HPDE6-E6E7 (cell line): ENCODE results near the gene RALGAPA2.

Experiments used
- DNase-seq: peaks from one replicate; pipeline ENCODE4 v3.0.0; 2011; ENCODE audit warnings: missing footprints; ENCODE audit errors: extremely low spot score

The RALGAPA2 gene

DNA sequence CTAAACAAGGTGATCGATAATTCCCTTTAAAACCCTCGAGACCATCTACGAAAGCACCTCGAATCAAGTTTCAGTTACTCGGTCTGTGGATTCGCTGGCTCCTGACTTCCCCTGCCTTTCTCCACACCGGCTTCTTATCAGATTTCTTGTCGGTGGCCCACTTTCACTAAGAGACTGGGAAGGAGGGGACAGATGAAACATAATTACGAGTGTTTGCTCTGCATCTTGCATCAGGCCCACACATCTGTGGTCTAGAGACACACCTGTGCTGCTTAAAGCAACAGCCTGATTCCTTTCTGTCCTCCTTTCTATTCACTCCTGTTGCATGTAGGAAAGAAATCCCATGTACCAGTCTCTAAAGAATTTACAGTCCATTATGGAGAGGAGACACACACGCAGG, 306.8 kb downstream of the RALGAPA2 start:
- DNase-seq = no peak

DNA sequence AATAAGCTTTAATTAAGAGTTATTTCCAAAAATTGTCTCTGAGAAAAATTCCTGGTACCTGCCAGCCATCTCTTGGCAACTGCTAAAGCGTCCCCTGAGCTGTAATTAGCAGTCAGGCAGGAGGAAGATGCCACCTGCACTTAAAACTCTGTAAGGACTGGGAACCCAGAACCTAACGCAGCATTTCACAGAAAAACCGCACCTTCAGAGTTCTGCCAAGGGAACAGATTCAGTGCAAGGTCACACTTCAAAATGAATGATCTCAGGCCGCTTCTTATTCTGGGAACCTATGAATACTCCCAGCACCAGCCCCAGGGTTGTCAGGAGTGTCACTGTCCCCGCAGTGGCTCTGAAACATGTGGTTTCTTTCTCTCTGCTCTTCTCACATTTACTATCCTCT, 307.8 kb downstream of the RALGAPA2 start:
- DNase-seq = no peak

DNA sequence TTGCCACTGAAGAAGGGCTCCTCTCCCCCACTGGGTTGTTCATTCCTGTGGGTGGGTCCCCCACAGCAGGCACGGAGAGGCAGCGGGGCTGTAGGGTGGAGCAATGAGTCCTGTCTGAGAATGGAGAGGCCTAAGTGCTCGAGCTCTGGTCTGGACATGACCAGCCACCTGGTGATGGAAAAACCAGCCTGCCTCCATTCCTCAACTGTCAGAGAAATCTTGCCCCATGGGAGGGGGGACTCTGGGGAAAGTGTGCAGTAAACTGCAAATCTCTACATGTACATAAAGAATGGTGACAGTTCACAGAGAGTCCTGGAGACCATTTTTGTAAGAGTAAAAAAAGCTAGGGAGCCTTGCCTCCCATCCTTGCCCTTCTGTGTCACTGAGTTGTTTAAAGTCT, 310.5 kb downstream of the RALGAPA2 start:
- no peak for DNase-seq

DNA sequence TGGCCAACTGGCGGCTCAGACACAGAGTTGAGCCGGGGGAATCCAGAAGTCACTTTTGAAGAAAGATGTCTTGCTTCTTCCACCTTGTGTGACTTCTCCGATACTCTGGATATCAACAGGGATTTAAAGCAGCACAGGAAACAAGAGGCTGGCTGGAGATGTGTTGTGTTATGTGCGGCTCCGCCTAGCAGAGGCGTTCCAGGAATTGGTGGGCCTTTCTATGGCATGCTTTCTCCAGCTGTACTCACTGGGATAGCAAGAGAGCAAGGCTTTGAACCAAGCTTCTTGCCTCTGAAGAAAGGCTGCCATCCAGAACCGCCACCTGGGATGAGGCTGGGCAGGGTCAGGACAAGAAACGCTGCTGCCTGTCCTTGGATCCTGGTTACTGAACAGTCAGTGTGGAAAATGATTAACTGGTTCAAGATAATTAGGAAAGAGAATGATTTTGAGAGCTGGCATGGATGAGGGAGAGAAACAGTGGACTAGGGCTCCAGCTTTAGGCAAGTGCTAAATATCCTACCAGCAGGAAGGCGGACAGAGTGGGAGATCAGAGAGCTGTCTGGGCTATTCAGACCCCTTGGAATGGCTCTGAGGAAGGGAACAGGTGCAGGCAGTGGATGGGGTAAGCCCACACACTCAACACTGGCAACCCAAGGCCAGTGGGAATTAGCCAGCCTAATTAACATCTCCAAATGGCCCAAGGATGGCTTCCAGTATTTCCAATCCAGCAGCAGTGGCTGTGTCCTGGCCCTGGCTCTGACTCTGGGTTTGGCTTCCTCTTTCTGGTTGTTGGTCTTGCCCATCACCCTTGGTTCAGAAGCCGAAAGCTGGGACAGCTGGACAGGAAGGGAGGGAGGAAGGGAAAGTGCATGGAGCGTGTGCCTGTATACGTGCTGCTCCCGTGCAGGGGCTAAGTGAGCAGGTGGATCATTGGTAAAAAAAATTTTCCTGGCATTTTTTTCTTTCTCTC, 312.6 kb downstream of the RALGAPA2 start:
- DNase-seq = no peak

DNA sequence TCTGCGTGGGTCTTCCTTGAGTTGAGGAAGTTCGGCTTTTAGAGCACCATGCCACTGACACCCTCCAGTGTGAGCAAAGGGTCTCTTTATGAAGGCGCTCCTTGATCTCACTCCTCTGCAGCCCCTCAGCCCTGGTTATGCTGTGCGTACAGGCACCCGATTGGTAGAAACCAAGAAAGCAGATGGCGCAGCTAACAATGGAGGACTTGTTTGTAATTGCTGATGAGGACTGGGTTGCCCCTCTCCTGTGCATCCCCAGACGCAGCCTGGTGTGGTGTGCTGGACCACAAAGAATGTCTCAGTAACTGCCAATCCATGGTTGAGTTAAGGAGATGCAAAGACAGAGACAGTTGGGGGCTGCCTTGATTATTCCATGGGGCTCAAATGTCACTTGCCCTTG, 314.3 kb downstream of the RALGAPA2 start:
- no peak for DNase-seq

DNA sequence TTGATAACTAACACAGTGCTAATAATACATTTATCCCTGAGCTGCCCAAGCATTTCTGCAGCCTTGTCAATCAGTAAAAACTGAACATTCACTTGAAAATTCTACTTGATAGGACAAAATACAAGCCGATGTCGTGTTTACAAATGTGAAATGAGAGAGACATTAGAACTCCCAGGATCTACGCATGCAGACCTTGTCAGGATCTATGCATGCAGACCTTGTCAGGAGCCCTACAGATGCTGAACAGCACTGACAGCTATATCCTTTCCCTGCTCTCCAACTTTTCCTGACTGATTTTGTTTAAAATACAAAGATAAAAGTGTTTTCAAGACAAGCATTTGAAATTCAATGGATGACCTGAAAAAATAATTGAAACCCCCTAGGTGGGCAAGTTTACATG, 315.6 kb downstream of the RALGAPA2 start:
- DNase-seq = no peak

DNA sequence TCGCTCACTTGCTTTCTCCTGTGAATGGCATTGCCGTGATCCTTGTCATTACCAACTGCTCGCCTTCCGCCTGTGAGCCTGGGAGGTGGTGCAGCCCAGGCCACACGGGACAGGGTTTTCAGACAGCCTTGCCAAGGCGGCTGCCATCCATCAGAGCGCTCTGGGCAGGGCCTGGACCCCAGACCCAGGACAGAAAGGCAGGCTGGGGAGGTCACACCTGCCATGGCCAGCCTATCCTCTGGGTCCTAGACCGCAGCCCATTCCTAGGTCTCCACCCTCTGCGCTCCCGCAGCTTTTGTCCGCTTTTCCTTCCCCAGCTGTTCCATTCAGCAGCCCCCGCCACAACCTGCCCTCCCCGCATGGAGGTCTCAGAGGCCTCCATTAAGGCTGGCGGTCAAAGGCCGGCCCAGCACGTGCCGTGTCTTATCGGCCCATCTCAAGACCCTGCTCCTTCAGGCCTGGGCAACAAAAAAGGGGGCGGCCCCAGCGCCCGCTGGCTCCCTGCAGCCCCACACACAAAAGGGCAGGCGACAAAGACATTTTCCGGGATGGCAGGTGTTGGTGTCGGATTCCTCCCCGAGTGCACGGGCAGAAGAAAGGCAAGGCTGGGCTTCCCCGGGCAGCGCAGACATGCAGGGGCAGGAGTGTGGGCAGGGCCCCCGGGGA, 316.4 kb downstream of the RALGAPA2 start:
- no peak for DNase-seq

DNA sequence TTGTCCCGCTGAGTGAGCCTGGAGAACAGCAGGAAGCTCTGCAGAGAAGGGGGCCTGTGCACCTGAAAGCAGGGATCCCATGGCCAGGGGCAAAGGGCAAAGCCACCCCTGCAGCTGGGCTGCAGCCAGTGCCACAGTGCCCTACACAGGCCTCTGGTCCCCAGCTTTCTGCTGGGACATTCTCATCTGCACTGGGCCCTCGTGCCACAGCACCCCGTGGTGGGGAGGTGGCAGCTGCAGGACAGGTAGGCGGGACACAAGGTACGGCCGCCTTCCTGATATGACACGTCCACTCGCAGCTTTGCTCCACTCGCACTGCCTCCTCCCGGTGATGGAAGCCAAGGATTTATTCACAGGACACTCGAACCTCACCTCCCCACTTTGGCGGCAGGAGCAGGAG, 317.4 kb downstream of the RALGAPA2 start:
- no peak for DNase-seq

DNA sequence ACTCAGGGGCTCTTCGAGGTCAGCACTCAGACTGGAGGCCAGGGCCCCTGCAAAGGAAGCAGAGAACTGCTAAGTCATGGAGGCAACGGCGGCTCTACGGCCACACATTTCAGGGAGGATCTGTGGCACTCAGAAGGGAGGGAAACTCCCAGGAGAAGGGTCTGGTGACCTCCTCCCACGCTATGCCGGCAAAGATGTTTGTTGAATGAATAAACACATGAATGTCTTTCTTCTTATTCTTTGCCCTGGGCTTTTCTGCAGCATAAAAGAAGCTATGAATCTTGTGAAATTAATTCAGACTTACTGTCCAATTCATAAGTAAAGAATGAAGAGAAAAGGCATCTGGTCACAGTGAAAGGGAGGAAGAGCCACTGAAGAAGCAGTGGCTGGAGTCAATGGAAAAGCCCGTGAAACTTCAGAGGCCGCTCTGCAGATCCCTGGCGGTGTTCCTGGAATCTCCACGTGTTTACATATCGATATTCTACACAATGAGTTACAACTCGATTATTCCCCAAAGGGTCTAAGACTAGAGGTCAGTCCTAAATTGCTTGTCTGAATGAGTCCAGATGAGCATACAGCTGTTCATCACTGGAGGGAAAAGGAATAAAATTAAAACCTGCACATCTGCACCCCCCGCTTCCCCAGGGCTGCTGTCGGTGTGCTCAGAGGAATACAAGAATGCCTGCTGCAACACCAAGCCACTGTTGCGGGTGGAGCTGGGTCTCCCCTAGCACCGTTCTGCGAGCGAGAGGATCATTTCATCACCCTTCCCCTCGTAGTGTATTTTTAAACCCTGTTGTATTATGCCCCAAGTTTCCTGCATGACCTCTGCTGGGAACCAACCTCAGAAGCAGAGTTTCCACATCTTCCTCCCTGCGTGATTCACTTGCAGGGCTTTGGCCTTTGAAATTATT, 319.0 kb downstream of the RALGAPA2 start:
- DNase-seq = no peak

DNA sequence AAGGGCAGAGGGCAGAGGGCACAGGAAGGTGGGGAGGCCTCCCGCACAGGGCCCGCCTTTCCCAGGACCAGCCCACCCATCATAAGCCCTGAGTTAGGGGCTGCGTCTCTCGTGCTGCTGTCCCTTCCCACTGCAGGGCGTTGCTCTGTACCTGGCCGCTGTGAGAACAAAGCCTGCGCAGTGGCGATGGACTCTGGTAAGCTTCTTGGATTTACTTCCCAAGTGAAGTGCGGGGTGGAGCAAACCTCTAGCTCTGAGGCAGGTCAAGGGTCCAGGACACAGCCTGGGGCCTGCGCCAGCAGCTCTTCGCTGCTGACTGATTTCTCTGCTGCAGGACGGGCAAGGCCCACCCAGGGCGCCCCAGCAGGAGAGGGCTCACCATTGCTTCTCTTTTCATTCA, 320.7 kb downstream of the RALGAPA2 start:
- no peak for DNase-seq

DNA sequence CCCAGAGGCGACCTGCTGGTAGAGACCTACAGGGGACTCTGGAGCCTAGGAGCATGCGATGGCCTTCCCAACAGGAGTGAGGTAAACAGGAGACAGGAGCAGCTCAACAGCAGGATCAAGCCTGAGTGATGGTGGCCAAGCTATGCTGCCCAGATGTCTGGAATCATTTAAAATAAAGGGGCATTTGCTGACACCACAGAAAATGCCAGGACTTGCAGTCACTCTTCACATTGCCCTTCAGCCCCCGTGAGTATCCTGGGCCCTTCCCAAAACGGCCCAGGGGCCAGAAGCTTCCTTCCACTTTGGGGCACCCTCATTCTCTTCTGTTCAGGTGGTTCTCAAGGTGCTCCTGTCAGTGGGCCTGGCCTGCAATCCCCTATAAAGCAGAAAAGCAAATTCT, 321.3 kb downstream of the RALGAPA2 start:
- no peak for DNase-seq

DNA sequence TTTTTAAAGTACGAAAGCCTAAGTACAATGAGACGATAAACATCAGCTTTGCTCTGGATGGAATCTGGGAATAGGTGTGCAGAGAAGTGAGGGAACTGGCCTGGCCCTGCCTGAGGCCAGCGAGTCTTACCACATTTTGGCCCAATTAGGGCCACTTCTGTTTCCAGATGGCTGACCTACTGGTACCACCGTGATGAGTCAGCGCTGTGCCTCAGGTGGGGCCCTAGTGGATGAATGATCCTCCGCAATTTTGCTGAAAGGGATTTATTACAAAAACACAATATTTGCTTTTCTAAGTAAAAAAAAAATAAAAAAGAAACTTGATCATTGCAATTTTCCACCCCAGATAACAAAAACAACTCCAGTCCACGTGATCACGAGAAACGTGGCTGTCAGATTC, 322.1 kb downstream of the RALGAPA2 start:
- no peak for DNase-seq

DNA sequence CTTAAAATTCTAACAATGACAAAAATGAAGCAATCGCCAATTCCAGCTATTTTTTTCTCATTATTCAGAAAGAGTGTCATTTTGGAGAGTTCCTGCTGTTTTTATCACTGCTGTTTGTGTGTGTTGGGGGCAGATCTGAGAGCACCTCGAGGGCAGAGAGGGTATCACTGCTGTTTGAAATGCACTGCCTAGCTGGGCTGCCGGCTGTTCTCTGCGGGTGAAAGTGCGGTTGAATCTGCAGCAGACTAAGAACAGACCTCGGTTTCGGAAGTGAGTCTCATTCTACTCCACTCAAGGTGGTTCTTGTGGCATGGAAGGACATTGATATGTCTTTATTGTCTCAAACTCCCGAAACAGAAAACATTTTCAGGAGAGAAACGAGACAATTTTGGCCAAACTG, 326.3 kb downstream of the RALGAPA2 start:
- no peak for DNase-seq

DNA sequence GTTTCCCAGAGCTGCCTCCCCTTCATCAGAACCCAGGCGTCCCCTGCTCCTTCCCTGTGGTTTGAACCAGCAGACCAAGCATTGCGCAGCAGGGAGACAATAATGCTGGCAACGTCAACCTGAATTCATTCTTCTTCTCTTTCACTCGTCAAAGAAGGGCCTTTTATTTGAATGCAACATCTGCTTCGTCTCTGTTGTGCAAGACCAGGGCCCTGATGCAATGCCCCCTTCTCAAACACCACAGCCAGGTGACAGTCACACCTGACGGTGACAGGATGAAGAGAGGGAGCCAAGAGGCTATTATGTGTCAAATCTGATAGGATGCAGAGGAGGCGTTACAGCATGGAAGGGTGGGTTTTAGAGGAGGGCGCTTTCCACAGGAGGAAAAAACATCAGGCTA, 336.6 kb downstream of the RALGAPA2 start:
- DNase-seq = no peak

DNA sequence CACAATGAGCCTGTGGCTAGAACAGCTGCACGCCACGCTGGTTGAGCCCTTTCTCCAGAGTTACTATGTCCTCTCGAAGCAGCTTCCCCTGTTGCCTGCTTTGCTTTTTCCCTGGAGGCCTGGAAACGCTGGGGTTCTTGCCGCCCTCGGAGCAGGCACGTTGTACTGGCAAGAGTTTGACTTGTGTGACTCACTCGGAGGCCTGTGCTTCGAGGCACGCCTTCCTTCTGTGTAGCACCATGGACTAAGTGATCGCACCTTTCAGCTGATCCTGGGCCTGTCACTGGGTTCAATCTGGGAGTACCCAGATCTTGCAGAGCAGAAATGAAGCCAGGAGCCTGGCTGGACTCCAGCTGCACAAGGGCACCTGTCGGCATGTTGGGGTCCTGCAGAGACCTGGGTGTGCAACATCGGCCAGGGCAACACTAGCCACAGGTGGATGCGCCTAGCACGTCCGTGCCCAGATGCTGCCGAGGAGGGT, 339.3 kb downstream of the RALGAPA2 start:
- DNase-seq = no peak

DNA sequence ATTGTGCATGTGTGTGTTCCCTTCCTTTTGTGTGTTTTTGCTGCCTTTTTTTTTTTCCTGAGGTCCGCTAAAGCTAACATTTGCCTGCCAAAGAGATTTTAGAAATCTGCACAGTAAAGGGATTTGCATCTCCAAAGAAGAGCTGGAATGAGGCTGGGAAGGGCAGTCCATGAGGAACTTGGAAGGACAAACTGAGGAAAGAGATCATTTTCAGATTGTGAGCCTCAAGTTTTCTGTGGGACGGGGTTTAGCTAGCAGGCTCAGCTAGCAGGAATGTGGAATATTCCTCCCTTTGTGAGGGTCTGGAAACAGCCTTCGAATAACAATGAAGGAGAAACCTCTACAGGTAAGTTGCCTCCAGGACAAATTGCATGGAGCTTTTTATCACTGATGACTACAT, 340.8 kb downstream of the RALGAPA2 start:
- DNase-seq = no peak

DNA sequence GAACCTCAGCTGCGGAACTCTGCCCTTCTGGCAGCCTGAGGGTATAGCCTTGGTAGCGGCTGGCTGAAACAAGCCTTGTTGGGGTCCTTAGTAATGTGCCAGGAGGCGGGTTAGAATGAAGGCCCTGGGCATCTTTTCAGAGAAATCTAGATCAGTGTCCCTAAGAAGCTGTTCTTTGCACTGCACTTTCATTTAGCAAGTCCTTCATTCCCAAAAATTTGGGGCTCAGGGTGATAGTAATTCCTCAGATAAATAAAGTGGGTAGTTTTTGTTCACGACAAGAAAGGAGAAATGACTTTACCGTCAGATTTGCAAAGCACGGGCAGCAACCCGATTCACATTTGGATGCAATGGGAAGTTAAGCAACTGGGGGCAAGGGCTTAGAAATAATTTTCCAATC, 341.4 kb downstream of the RALGAPA2 start:
- DNase-seq = no peak

DNA sequence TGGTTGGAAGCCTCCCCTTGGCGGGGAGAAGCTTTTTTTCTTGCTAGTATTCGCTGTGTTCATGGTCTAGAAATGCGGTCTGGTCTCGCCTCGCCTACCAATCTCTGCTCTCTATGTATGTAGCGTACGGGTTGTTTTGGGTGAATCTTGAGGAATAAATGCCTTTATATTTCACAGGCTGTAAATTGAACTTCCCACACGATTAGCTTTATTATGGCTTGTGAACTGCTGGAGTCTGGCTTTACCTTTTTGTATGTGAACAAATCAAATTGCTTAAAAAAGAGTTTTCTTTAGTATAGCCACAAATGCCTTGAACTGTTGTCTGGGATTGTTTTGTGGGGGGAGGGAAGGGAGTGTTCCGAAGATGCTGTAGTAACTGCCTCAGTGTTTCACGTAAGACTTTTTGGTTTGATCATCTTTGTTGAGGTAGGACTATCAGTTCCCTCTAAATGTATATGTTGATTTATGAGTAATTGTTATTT, 342.3 kb downstream of the RALGAPA2 start:
- DNase-seq = no peak

DNA sequence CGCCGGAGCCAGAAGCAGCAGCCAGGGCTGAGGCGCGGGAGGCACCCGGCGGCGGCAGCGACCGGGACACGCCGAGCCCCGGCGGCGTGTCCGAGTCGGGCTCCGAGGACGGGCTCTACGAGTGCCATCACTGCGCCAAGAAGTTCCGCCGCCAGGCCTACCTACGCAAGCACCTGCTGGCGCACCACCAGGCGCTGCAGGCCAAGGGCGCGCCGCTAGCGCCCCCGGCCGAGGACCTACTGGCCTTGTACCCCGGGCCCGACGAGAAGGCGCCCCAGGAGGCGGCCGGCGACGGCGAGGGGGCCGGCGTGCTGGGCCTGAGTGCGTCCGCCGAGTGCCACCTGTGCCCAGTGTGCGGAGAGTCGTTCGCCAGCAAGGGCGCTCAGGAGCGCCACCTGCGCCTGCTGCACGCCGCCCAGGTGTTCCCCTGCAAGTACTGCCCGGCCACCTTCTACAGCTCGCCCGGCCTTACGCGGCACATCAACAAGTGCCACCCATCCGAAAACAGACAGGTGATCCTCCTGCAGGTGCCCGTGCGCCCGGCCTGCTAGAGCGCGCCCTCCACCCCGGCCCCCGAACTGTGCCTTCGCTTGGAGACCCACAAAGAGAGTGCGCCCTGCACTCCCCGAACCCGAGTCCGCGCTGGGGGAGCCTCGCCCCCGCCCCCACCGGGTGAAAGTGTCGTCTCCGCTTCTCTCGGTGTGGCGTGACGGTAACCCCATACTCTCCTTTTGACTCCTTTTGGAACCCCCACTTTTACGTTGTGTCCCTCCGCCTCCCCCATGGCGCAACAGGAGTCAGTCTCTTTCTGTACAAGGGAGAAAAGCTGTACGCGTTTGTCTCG, 343.0 kb downstream of the RALGAPA2 start:
- DNase-seq = no peak

DNA sequence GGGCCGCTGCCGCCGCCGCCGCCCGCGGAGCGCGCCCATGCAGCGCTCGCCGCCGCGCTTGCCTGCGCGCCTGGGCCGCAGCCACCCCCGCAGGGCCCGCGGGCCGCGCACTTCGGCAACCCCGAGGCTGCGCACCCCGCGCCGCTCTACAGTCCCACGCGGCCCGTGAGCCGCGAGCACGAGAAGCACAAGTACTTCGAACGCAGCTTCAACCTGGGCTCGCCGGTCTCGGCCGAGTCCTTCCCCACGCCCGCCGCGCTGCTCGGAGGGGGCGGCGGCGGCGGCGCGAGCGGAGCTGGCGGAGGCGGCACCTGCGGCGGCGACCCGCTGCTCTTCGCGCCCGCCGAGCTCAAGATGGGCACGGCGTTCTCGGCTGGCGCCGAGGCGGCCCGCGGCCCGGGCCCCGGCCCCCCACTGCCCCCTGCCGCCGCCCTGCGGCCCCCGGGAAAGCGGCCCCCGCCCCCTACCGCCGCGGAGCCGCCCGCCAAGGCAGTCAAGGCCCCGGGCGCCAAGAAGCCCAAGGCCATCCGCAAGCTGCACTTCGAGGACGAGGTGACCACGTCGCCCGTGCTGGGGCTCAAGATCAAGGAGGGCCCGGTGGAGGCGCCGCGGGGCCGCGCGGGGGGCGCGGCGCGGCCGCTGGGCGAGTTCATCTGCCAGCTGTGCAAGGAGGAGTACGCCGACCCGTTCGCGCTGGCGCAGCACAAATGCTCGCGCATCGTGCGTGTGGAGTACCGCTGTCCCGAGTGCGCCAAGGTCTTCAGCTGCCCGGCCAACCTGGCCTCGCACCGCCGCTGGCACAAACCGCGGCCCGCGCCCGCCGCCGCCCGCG, 343.8 kb downstream of the RALGAPA2 start:
- DNase-seq = no peak
